Type B pancreatic cell (in vitro differentiated cells): ENCODE measurements around the gene ITGB2. TPM values are rescaled to one million over a fixed set of nuclear protein-coding genes. Genes with fewer than 3 reads are reported as not detected.

Source experiments
- DNase-seq: peaks from one replicate; pipeline ENCODE4 v3.0.0; 2021; ENCODE audit warnings: mixed read lengths; ENCODE audit not compliant: unreplicated experiment; ENCODE audit errors: extremely low spot score
- H3K27ac Mint-ChIP-seq: 2 replicates; pipeline ENCODE4 v1.8.0; 2021; ENCODE audit warnings: mild to moderate bottlenecking, mixed read lengths
- H3K27me3 Mint-ChIP-seq: 2 replicates; pipeline ENCODE4 v1.8.0; 2021; ENCODE audit warnings: mixed read lengths
- H3K36me3 Mint-ChIP-seq: 2 replicates; pipeline ENCODE4 v1.8.0; 2021; ENCODE audit warnings: mixed read lengths
- H3K4me1 Mint-ChIP-seq: one replicate; pipeline ENCODE4 v1.8.0; 2021; ENCODE audit warnings: mixed read lengths; ENCODE audit not compliant: unreplicated experiment
- H3K4me3 Mint-ChIP-seq: 2 replicates; pipeline ENCODE4 v1.8.0; 2021; ENCODE audit warnings: mild to moderate bottlenecking, mixed read lengths
- H3K9me3 Mint-ChIP-seq: 2 replicates; pipeline ENCODE4 v1.8.0; 2021; ENCODE audit warnings: mixed read lengths
- CTCF ChIP-seq: fragments of 200-600 bp; sonication (generic); conservative IDR thresholded peaks from 2 replicates; pipeline ENCODE4 v1.5.0; 2021; ENCODE audit warnings: antibody characterized with exemption, mild to moderate bottlenecking
- total RNA-seq: library from RNA; stranded (reverse); gene quantifications from 2 replicates; pipeline ENCODE4 v1.2.1, GENCODE V29; 2021; ENCODE audit warnings: low replicate concordance

Gene ITGB2
- total RNA-seq, 1 donor from 2014 or later = 0.80 TPM

- DNase-seq = no peak
- Mint-ChIP-seq H3K4me1 (peaks cover 9% of the 10 kb centered on the region), H3K36me3 (no peaks in the 10 kb centered on the region), H3K4me3 (no peak overlapping the region), H3K27ac (no peak overlapping the region), H3K27me3 (peaks cover 10% of the 10 kb centered on the region), H3K9me3 (no peaks in the 10 kb centered on the region)
- no peak for TF ChIP-seq CTCF
Measured at GRCh38 chr21:44844256-44844655, 76.4 kb downstream of the ITGB2 start.

- Mint-ChIP-seq H3K27ac (no peak overlapping the region), H3K27me3 (peaks cover 13% of the 10 kb centered on the region), H3K36me3 (no peaks in the 10 kb centered on the region), H3K4me1 (peaks cover 9% of the 10 kb centered on the region), H3K4me3 (no peak overlapping the region), H3K9me3 (no peaks in the 10 kb centered on the region)
- no peak for DNase-seq
- TF ChIP-seq CTCF = no peak
Measured at GRCh38 chr21:44842721-44843445, 77.8 kb downstream of the ITGB2 start.

- no peak for DNase-seq
- peaks cover 13% of the 10 kb centered on the region for H3K27me3 Mint-ChIP-seq
- no peak overlapping the region for H3K27ac Mint-ChIP-seq
- H3K36me3 Mint-ChIP-seq = no peaks in the 10 kb centered on the region
- H3K4me3 Mint-ChIP-seq = no peak overlapping the region
- TF ChIP-seq CTCF = no peak
- H3K9me3 Mint-ChIP-seq = no peaks in the 10 kb centered on the region
- H3K4me1 Mint-ChIP-seq = peaks cover 9% of the 10 kb centered on the region
Measured at GRCh38 chr21:44842087-44842486, 78.6 kb downstream of the ITGB2 start.

GRCh38 chr21:44840771-44841170 is 79.9 kb downstream of the ITGB2 start:
- Mint-ChIP-seq H3K4me1 (peaks cover 4% of the 10 kb centered on the region), H3K9me3 (no peaks in the 10 kb centered on the region), H3K27ac (no peak overlapping the region), H3K4me3 (no peak overlapping the region), H3K36me3 (no peaks in the 10 kb centered on the region), H3K27me3 (peaks cover 13% of the 10 kb centered on the region)
- no peak for TF ChIP-seq CTCF
- no peak for DNase-seq

- Mint-ChIP-seq H3K27me3 (peaks cover 10% of the 10 kb centered on the region), H3K27ac (no peak overlapping the region), H3K36me3 (no peaks in the 10 kb centered on the region), H3K4me3 (no peak overlapping the region), H3K9me3 (no peaks in the 10 kb centered on the region), H3K4me1 (no peaks in the 10 kb centered on the region)
- no peak for TF ChIP-seq CTCF
- DNase-seq = no peak
Measured at GRCh38 chr21:44838951-44839350, 81.7 kb downstream of the ITGB2 start.
